HG03039 (cell line): ENCODE data around the gene ZNF444.
"Not testable (repeated sequence)": the region's sequence is repeated elsewhere in the genome, so short reads cannot be mapped to it uniquely, and the experiment has no call there.

Source experiments
- ATAC-seq: cut with Tn5 transposase; IDR thresholded peaks from one replicate; pipeline ENCODE4 v1.9.1; 2021; ENCODE audit warnings: mild to moderate bottlenecking, moderate library complexity; ENCODE audit not compliant: unreplicated experiment

The ZNF444 gene

DNA sequence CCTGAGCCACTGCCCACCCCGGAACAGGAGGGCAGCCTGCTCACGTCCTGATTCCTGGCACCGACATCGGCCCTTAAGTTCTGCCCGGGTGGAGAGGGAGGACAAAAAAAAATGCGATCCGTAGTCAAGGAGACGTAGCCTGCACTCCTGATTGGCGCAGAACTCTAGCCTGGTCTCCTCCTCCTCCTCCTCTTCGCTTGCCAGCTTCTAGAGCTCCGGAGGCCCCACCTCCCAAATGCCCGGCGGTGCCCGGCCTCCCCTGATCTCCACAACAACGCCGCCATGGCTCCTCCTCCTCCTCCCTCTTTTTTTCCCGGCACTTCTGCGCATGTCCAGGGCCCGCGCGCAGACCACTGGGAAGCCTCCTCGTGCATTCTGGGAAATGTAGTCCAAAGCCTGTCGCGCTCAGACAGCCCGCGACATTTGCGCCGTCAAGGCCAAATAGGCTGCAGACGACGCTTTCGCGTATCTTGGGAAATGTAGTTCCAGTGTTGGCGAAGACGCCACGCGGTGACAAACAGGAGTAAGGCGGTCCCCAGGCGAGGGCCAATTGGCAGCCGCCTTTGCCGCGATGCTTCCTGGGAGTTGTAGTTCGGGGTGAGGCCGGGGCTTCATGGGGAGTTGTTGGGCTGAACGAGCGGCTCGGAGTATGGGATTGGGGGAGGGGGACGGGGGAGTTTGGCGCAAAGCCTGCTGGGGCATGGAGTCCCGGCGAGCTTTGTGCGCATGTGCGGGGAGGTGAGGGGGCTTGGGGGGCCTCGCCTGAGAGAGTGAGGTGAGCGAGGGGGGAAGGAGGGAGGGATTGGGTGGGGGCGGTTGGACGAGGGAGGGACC is at the start of gene ZNF444:
ZNF444 (plus strand) TSS at position 705 of the 834 bp plus-strand sequence. CDS start 5,625 bp downstream, outside the sequence.
- peak; percentile 82 for ATAC-seq

- no peak for ATAC-seq
Observed at GRCh38 chr19:56091751-56092546, 49.1 kb upstream of the ZNF444 start.

DNA sequence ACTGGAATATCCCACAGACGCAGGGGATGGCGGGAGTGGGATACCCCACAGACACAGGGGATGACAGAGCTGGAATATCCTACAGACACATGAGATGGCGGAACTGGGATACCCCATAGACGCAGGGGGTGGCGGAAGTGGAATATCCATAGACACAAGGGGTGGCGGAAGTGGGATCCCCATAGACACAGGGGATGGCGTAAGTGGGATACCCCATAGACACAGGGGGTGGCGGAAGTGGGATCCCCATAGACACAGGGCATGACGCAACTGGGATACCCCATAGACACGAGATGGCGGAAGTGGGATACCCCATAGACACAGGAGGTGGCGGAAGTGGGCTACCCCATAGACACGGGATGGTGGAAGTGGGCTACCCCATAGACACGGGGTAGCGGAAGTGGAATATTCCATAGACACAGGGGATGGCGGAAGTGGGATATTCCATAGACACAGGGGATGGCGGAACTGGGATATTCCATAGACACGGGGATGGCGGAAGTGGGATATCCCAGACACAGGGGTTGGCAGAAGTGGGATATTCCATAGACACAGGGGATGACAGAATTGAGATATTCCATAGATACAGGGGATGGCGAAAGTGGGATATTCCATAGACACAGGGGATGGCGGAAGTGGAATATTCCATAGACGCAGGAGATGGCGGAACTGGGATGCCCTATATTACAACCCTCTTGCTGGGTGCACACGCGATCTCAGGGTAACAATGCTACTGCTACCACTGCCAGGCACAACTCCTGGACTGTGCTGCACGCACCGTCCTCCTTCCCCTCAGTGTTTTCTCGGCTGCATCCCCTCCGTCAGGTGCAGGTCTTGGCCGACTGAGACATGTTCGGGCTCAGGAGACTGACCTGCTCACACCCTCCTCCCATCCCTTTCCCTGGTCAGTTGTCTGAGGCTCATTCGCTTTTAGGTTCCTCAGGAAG is 48.1 kb upstream of the ZNF444 start:
- no peak for ATAC-seq

GRCh38 chr19:56094449-56094848 is 46.6 kb upstream of the ZNF444 start:
- ATAC-seq = no peak

DNA sequence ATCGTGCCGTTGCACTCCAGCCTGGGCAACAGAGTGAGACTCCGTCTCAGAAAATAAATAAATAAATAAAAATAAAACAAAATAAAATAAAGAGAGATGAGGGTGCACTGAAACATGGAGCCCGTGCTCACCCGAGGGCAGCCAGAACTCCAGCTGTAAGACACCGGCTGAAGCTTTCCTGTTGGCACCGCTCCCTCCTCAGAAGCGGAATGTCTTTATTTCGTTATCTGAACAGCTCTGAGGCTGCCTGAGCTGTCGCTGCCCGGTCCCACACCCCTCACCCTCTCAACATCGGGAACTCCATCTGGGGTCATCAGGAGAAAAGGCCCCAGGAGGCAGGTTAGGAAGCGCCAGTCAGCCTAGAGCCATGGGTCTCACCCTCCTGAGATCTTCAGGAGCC is 44.4 kb upstream of the ZNF444 start:
- no peak for ATAC-seq

DNA sequence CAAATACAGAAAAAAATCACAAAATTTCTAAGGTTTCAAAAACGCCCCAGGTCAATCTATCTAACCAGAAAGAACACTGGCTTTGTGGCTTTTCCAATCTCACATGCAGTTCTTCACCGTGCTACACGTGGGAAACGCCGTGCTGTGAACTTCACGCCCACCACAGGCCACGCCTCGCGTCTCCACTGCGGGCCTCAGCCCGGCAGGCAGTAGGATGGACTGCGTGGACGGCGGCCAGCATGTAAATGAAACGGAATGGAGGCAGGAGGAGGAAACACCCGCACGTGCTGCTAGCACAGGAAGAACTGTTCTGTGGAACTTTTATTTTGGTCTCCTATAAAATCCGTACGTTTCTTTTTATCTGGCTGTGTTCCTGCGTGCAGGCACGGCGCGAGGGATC is 43.8 kb upstream of the ZNF444 start:
- ATAC-seq = no peak

DNA sequence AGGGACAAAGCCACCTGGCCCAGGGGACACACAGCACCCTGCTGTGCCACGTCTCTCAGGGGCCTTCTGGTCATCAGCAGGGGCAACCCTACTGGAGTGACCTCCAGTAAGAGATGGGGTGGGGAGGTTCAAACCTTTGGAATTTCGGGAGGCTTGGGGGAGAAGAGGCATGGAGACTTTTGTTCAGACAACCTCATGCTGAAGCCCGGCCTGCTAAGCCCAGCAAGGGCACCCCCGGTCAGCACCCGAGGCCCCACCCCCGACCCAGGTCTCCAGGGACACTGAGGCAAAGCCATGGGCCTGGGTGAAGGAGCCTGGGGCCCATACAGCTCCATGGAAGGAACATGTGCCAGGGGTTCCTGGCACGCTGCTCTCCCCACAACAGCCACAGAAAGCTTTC is 43.3 kb upstream of the ZNF444 start:
- no peak for ATAC-seq

DNA sequence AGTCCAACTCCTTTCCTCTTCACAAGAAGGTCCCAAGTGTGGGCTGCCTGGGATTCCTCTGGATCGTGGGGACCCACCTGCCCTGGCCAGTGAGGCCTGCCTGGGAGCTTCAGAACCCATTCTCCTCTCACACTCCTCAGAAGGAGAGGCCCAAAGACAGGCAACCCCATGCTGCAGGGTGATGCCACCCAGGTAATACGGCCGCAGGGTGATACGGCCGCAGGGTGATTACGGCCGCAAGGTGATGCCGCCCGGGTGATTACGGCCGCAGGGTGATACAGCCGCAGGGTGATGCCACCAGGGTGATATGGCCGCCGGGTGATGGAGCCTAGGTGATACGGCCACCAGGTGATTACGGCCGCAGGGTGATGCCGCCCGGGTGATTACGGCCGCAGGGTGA is 42.9 kb upstream of the ZNF444 start:
- ATAC-seq = not testable (repeated sequence)

GRCh38 chr19:56098731-56099568 is 42.1 kb upstream of the ZNF444 start:
- ATAC-seq = no peak

- ATAC-seq = no peak
Observed at GRCh38 chr19:56099638-56100539, 41.2 kb upstream of the ZNF444 start.

- ATAC-seq = no peak
Observed at GRCh38 chr19:56101095-56101494, 40.0 kb upstream of the ZNF444 start.

DNA sequence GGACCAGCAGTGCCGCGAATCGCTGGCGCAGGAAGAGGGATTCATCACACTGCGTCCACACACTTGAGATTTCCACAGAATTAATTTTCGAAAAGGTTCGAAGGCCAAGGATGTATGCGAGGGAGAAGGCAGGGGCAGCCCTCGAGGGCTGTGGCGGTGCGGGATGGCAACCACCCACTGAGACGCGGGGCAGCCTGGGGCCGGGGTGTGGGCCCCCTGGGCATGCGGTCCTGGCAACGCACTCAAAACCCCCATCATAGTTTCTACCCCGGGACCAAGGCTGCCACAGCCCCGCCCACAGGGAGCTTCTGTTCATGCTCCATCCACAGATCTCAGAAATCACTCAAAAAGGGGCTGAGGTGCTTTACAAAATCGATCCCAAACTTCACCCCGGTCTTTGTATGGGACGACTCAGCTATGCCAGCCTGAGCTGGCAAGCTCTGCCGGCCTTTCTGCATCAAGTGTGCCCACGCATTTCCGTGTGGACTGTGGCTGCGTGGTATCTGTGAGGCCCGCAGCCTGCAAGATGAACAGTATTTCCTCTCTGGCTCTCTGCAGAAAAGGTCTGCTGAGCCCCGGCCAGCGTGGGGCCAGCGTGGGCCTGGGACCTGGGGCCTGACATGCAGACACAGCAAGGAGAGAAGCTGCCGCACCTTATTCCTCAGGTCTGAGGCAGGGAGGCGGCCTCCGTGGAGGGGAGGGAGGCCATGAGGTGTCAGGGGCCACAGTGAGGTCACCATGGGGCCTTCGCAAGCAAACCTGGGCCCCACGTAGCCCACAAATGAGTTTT is 39.1 kb upstream of the ZNF444 start:
- ATAC-seq = no peak

- ATAC-seq = no peak
Observed at GRCh38 chr19:56103027-56103614, 38.0 kb upstream of the ZNF444 start.

DNA sequence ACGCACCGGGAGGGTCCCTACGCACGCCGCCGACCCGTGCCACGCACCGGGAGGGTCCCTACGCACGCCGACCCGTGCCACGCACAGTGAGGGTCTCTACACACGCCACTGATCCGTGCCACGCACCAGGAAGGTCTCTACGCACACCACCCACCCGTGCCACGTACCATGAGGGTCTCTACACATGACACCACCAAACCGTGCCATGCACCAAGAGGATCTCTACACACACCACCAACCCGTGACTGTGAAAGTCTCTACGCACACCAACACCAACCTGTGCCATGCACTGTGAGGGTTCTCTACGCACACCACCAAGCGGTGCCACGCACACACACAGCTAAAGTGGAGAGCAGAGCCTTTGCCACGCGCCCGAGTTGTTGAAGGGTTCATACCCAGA is 36.7 kb upstream of the ZNF444 start:
- no peak for ATAC-seq

- no peak for ATAC-seq
Observed at GRCh38 chr19:56105090-56105701, 35.9 kb upstream of the ZNF444 start.

DNA sequence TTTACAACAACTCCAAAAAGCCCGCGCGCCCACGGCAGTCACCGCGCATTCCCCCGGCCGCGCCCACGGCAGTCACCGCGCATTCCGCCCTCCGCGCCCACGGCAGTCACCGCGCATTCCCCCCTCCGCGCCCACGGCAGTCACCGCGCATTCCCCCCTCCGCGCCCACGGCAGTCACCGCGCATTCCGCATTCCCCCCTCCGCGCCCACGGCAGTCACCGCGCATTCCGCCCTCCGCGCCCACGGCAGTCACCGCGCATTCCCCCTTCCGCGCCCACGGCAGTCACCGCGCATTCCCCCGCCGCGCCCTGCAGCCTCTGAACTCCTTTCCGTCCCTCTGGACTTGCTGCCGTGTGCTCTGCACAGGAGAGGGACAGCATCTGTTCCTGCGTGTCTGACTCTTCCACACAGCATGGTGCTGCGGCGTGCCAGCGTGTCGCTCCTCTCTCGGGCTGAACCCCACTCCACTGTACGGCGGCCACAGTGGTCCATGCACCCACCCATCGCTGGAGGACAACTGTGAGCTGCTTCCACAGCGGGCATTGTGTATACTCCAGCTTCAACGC is 35.2 kb upstream of the ZNF444 start:
- ATAC-seq = not testable (repeated sequence)

- no peak for ATAC-seq
Observed at GRCh38 chr19:56106397-56106849, 34.7 kb upstream of the ZNF444 start.
